B cell (primary cell): ENCODE measurements around the gene CCNI2. TPM values are rescaled to one million over a fixed set of nuclear protein-coding genes. Genes with fewer than 3 reads are reported as not detected.

Experiments
- ATAC-seq: fragments of 200-7000 bp; cut with Tn5 transposase; one replicate; pipeline ENCODE4 v1.10.0; 2021; ENCODE audit warnings: low read depth, mild to moderate bottlenecking, moderate number of reproducible peaks, moderate library complexity
- CTCF ChIA-PET: fragments of 350-600 bp; sonication (Branson Sonifier 250); formaldehyde crosslinking; loops from one replicate; lab custom pipeline; 2021; ENCODE audit warnings: antibody characterized with exemption, inconsistent platforms; lab: Charles Lee
- POLR2A ChIA-PET: fragments of 350-600 bp; sonication (Branson Sonifier 250); formaldehyde crosslinking; loops from one replicate; lab custom pipeline; 2021; ENCODE audit warnings: antibody characterized with exemption; lab: Charles Lee
- DNase-seq: peaks from one replicate; pipeline ENCODE4 v3.0.0; 2013
- H2AFZ ChIP-seq: 2 replicates; pipeline ENCODE4 v1.6.1; 2012; ENCODE audit warnings: mild to moderate bottlenecking, low read depth, low read length; ENCODE audit not compliant: insufficient read depth, poor library complexity, severe bottlenecking
- H3K27ac ChIP-seq, 2 donors: 1 replicate in 1 of 2; 2 replicates in 1 of 2; pipeline ENCODE4 v1.5.1; 2012 to 2013; ENCODE audit warnings: low read length in 2 of 2, mild to moderate bottlenecking in 2 of 2, moderate library complexity in 1 of 2
- H3K27me3 ChIP-seq, 4 experiments: fragments of 200-600 bp in 1 of 4; sonication (generic) in 1 of 4; replicated peaks in 1 of 4; 1 replicate in 2 of 4; 2 replicates in 2 of 4; pipeline versions ENCODE4 v1.6.1 to v1.7.0; 2013 to 2016; ENCODE audit warnings: low read length in 3 of 4, mild to moderate bottlenecking in 2 of 4, mixed read lengths in 1 of 4, moderate library complexity in 1 of 4; ENCODE audit not compliant: insufficient read depth in 4 of 4, control insufficient read depth in 3 of 4; ENCODE audit errors: control extremely low read depth in 1 of 4
- H3K36me3 ChIP-seq, 2 experiments: replicated peaks in 1 of 2; 1 replicate in 1 of 2; 2 replicates in 1 of 2; pipeline versions ENCODE4 v1.6.1 to v1.7.1; 2013; ENCODE audit warnings: low read length in 1 of 2; ENCODE audit not compliant: insufficient read depth in 2 of 2, control insufficient read depth in 1 of 2; ENCODE audit errors: control extremely low read depth in 1 of 2, extremely low read depth in 1 of 2
- H3K4me1 ChIP-seq, 2 donors: fragments of 200-600 bp in 1 of 2; sonication (generic) in 1 of 2; 1 replicate in 1 of 2; 2 replicates in 1 of 2; pipeline versions ENCODE4 v1.5.1 to v1.6.1; 2013 to 2017; ENCODE audit warnings: low read length in 2 of 2; ENCODE audit not compliant: control insufficient read depth in 2 of 2, insufficient read depth in 2 of 2
- H3K4me2 ChIP-seq: replicated peaks from 2 replicates; pipeline ENCODE3; 2012; ENCODE audit warnings: mild to moderate bottlenecking, low read depth, low read length; ENCODE audit not compliant: poor library complexity, severe bottlenecking
- H3K4me3 ChIP-seq, 5 experiments: fragments of 200-600 bp in 1 of 5; sonication (generic) in 1 of 5; 1 replicate in 3 of 5; 2 replicates in 2 of 5; pipeline versions ENCODE4 v1.5.1 to v1.7.0; 2011 to 2016; ENCODE audit warnings: low read length in 4 of 5, mild to moderate bottlenecking in 4 of 5, low read depth in 2 of 5, control low read depth in 1 of 5, moderate library complexity in 1 of 5; ENCODE audit not compliant: insufficient read depth in 1 of 5; ENCODE audit errors: control extremely low read depth in 1 of 5, extremely low read depth in 1 of 5
- H3K79me2 ChIP-seq: fragments of 200-600 bp; sonication (generic); one replicate; pipeline ENCODE4 v1.6.0; 2016; ENCODE audit warnings: low read length; ENCODE audit not compliant: control insufficient read depth, insufficient read depth
- H3K9ac ChIP-seq: fragments of 200-600 bp; sonication (generic); 2 replicates; pipeline ENCODE4 v1.6.1; 2017; ENCODE audit warnings: mild to moderate bottlenecking, low read length, moderate library complexity
- H3K9me3 ChIP-seq, 3 donors: one replicate each; pipeline versions ENCODE4 v1.6.1 to v1.7.1; 2013; ENCODE audit warnings: low read length in 2 of 3; ENCODE audit not compliant: control insufficient read depth in 2 of 3, insufficient read depth in 1 of 3; ENCODE audit errors: control extremely low read depth in 1 of 3
- H4K20me1 ChIP-seq: 2 replicates; pipeline ENCODE4 v1.6.0; 2012; ENCODE audit warnings: mild to moderate bottlenecking, low read length; ENCODE audit not compliant: insufficient read depth, control insufficient read depth, poor library complexity, severe bottlenecking
- H3K27ac Mint-ChIP-seq: one replicate; pipeline ENCODE4 v1.8.0; 2021; ENCODE audit warnings: mixed read lengths
- H3K27me3 Mint-ChIP-seq: one replicate; pipeline ENCODE4 v1.8.0; 2021; ENCODE audit warnings: mixed read lengths
- H3K4me1 Mint-ChIP-seq: one replicate; pipeline ENCODE4 v1.8.0; 2021; ENCODE audit warnings: mixed read lengths
- H3K4me3 Mint-ChIP-seq: one replicate; pipeline ENCODE4 v1.8.0; 2021; ENCODE audit warnings: mixed read lengths
- H3K9me3 Mint-ChIP-seq: one replicate; pipeline ENCODE4 v1.8.0; 2022; ENCODE audit warnings: mixed read lengths; ENCODE audit not compliant: insufficient read depth
- EZH2 ChIP-seq: IDR thresholded peaks from 2 replicates; pipeline ENCODE4 v1.6.1; 2012; ENCODE audit warnings: borderline replicate concordance, low read depth, mild to moderate bottlenecking, moderate library complexity, low read length; ENCODE audit not compliant: insufficient read depth, poor library complexity, severe bottlenecking
- WGBS: methylation state at CpG from one replicate; pipeline ENCODE4 v1.1.5; 2013; ENCODE audit warnings: missing lambda C conversion rate; ENCODE audit not compliant: insufficient coverage; 5-methylcytosine and 5-hydroxymethylcytosine counted together
- intact Hi-C: fragments of 100-400 bp; cut with micrococcal nuclease; formaldehyde crosslinking; loops from one replicate; pipeline ENCODE4 v1.10.0; 2022
- polyA plus RNA-seq: library from polyadenylated mRNA; depleted of rRNA; stranded (reverse); fragments of >200 nt; gene quantifications from 2 replicates; pipeline ENCODE4 v1.2.3, GENCODE V29; 2012
- total RNA-seq, 2 donors: library from RNA; stranded (reverse); fragments of 120-200 nt in 1 of 2; gene quantifications; 1 replicate in 1 of 2; 2 replicates in 1 of 2; pipeline versions ENCODE4 v1.2.3 to v1.2.4, GENCODE V29; 2013 to 2022
- TF ChIP-seq, protein P1 (sequence below): fragments of 200-600 bp; IDR thresholded peaks from one replicate; pipeline ENCODE4 v1.8.0; 2022; ENCODE audit warnings: antibody characterized with exemption, mild to moderate bottlenecking

The CCNI2 gene
- total and polyA plus RNA-seq, 2 donors (not counting 1 experiment from before 2014, with no cell fraction given), result 0.39 to 2.0 TPM

DNA sequence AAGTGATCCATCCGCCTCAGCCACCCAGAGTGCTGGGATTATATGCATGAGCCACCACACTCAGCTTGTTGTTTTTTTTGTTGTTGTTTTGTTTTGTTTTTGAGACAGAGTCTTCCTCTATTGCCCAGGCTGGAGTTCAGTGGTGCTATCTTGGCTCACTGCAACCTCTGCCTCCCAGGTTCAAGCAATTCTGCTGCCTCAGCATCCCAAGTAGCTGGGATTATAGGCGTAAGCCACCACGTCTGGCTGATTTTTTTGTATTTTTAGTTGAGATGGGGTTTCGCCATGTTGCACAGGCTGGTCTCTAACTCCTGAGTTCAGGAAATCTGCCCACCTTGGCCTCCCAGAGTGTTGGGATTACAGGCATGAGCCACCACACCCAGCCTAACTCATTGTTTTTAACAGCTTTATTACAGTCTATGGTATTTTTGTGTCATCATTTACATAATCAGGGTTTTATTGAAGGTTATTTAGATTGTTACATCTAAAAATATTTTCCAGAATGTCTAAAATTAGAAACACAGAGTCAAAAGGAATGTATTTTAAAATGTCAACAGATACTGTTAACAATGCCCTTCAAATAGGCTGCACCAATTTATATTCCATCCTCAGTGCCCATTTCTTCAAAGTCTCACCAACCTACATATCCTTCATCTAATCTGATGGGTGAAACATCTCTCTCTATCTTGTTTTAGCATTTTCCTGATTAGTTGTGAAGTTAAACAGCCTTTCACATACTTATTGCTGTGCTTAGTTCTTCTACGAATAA is 28.5 kb upstream of the CCNI2 start:
- no peak overlapping the region for H3K27ac ChIP-seq
- H3K36me3 ChIP-seq, result peaks cover 0 to 1% of the 10 kb centered on the region in 2 experiments
- ChIA-PET CTCF (interaction anchor here (0.9 to 1.6 kb wide), 2 partner anchors 11 to 332 kb away, joined by 3 to 6 read pairs; no protein-coding TSS in a partner anchor), POLR2A (no interaction called here)
- no peaks in the 10 kb centered on the region for H3K9me3 ChIP-seq
- ATAC-seq, result no peak
- 95% methylated on average over 3 of the region's 5 CpGs for WGBS
- no peaks in the 10 kb centered on the region for H3K4me1 ChIP-seq
- intact Hi-C loops, result no loop called here
- no peaks in the 10 kb centered on the region for H3K79me2 ChIP-seq
- H3K4me2 ChIP-seq, result no peak overlapping the region
- Mint-ChIP-seq H3K27me3 (no peaks in the 10 kb centered on the region), H3K9me3 (no peaks in the 10 kb centered on the region), H3K4me1 (no peaks in the 10 kb centered on the region), H3K27ac (no peak overlapping the region), H3K4me3 (no peak overlapping the region)
- H4K20me1 ChIP-seq, result no peaks in the 10 kb centered on the region
- DNase-seq, result no peak
- H3K27me3 ChIP-seq, result no peaks in the 10 kb centered on the region
- no peak for TF ChIP-seq EZH2
- TF ChIP-seq, protein P1, sequence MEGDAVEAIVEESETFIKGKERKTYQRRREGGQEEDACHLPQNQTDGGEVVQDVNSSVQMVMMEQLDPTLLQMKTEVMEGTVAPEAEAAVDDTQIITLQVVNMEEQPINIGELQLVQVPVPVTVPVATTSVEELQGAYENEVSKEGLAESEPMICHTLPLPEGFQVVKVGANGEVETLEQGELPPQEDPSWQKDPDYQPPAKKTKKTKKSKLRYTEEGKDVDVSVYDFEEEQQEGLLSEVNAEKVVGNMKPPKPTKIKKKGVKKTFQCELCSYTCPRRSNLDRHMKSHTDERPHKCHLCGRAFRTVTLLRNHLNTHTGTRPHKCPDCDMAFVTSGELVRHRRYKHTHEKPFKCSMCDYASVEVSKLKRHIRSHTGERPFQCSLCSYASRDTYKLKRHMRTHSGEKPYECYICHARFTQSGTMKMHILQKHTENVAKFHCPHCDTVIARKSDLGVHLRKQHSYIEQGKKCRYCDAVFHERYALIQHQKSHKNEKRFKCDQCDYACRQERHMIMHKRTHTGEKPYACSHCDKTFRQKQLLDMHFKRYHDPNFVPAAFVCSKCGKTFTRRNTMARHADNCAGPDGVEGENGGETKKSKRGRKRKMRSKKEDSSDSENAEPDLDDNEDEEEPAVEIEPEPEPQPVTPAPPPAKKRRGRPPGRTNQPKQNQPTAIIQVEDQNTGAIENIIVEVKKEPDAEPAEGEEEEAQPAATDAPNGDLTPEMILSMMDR, result no peak
- H3K4me3 ChIP-seq, result no peak overlapping the region
- no peak overlapping the region for H3K9ac ChIP-seq
- no peak overlapping the region for H2AFZ ChIP-seq

DNA sequence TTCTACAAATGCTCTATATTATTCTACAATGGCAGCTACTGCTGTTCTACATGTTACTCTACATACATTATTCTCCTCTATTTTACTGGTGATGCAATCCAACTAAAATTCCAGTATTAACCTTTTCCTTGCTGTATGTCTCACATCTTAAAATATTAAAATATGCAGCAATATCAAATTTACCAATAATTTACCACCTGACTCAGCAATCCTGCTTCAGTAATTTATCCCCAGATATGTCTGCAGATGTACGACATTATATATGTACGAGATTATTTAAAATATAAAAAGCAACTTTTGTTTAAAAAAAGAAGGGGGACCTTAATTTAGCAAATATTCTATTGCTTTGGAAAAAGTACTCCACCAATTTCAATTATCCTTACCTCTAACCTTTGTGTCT is 21.5 kb upstream of the CCNI2 start:
- H3K4me1 Mint-ChIP-seq, result no peaks in the 10 kb centered on the region

More for the DNA sequence above, 21.5 kb upstream of the CCNI2 start:
- DNase-seq, result no peak
- H3K27ac Mint-ChIP-seq, result no peak overlapping the region
- Histone ChIP-seq H3K36me3 (no peaks in the 10 kb centered on the region), H4K20me1 (no peaks in the 10 kb centered on the region), H3K4me2 (no peak overlapping the region), H3K9me3 (no peaks in the 10 kb centered on the region), H3K27ac (no peak overlapping the region), H3K27me3 (no peaks in the 10 kb centered on the region), H3K4me3 (no peak overlapping the region), H3K4me1 (no peaks in the 10 kb centered on the region), H2AFZ (no peak overlapping the region), H3K79me2 (no peaks in the 10 kb centered on the region), H3K9ac (no peak overlapping the region)
- intact Hi-C loops, result no loop called here
- H3K4me3 Mint-ChIP-seq, result no peak overlapping the region
- no CpG with 5 or more reads among the region's 2 CpGs for WGBS
- no peaks in the 10 kb centered on the region for H3K9me3 Mint-ChIP-seq
- TF ChIP-seq, protein P1, result no peak
- TF ChIP-seq EZH2, result no peak
- POLR2A ChIA-PET, result no interaction called here
- no peak for ATAC-seq
- CTCF ChIA-PET, result interaction anchor here (1.1 to 1.2 kb wide), 2 partner anchors 9 to 10 kb away, joined by 4 read pairs; no protein-coding TSS in a partner anchor
- H3K27me3 Mint-ChIP-seq, result no peaks in the 10 kb centered on the region
